Endothelial cell of umbilical vein (primary cell): ENCODE results near the gene PHACTR1. TPM values are rescaled to one million over a fixed set of nuclear protein-coding genes. Genes with fewer than 3 reads are reported as not detected.

Source experiments
- BruUV-seq: library from RNA; stranded (reverse); fragments of 400-500 nt; replicated peaks from 2 replicates; lab custom pipeline; 2021; lab: Mats Ljungman, UMichigan
- CTCF ChIA-PET: fragments of 300-600, 350-600 bp; sonication (Branson Sonifier 250); formaldehyde crosslinking; loops from one replicate; lab custom pipeline; 2021; ENCODE audit warnings: antibody characterized with exemption, inconsistent platforms; lab: Charles Lee
- POLR2A ChIA-PET: fragments of 300-600, 350-600 bp; sonication (Branson Sonifier 250); formaldehyde crosslinking; loops from one replicate; lab custom pipeline; 2021; ENCODE audit warnings: antibody characterized with exemption, inconsistent platforms; lab: Charles Lee
- DNase-seq: peaks from one replicate; pipeline ENCODE4 v3.0.0-alpha.2; 2011; ENCODE audit warnings: low read depth, low spot score
- FAIRE-seq: peaks from 2 replicates; lab custom pipeline; 2011; peaks lifted over from hg19 to GRCh38; lab: Jason Lieb, UNC
- H2AFZ ChIP-seq: 2 replicates; pipeline ENCODE4 v1.6.0; 2012; ENCODE audit warnings: low read depth, low read length, control low read depth, inconsistent platforms
- H3K27ac ChIP-seq: 2 replicates; pipeline ENCODE4 v1.5.1; 2011; ENCODE audit warnings: low read depth, mild to moderate bottlenecking, control low read depth, low read length, moderate library complexity; ENCODE audit not compliant: insufficient read depth
- H3K27me3 ChIP-seq, 2 experiments: 2 replicates each; pipeline versions ENCODE4 v1.6.0 to v1.6.1; 2011; ENCODE audit warnings: low read length in 2 of 2, mixed read lengths in 1 of 2; ENCODE audit not compliant: control insufficient read depth in 2 of 2, insufficient read depth in 2 of 2
- H3K36me3 ChIP-seq, 2 experiments: 2 replicates in 1 of 2; 3 replicates in 1 of 2; pipeline ENCODE4 v1.5.1; 2011; ENCODE audit warnings: low read length in 2 of 2, mild to moderate bottlenecking in 1 of 2, moderate library complexity in 1 of 2; ENCODE audit not compliant: control insufficient read depth in 2 of 2, insufficient read depth in 2 of 2; ENCODE audit errors: extremely low read depth in 1 of 2
- H3K4me1 ChIP-seq: 3 replicates; pipeline ENCODE4 v1.5.1; 2011; ENCODE audit warnings: mild to moderate bottlenecking, low read length; ENCODE audit not compliant: control insufficient read depth, insufficient read depth; ENCODE audit errors: extremely low read depth
- H3K4me2 ChIP-seq: 2 replicates; pipeline ENCODE4 v1.6.1; 2011; ENCODE audit warnings: low read length, control low read depth, mixed read lengths; ENCODE audit not compliant: insufficient read depth
- H3K4me3 ChIP-seq, 3 experiments: fragments of 200-600 bp in 1 of 3; sonication (generic), shearing (Covaris generic) in 1 of 3; replicated peaks in 1 of 3; 2 replicates each; pipeline ENCODE4 v1.5.1; 2011 to 2016; ENCODE audit warnings: control low read depth in 3 of 3, low read length in 3 of 3, mild to moderate bottlenecking in 2 of 3, inconsistent platforms in 1 of 3, low read depth in 1 of 3, moderate library complexity in 1 of 3; ENCODE audit not compliant: insufficient read depth in 1 of 3
- H3K79me2 ChIP-seq: 2 replicates; pipeline ENCODE4 v1.6.0; 2012; ENCODE audit warnings: low read length, inconsistent platforms; ENCODE audit not compliant: control insufficient read depth, insufficient read depth
- H3K9ac ChIP-seq: replicated peaks from 2 replicates; pipeline ENCODE3; 2011; ENCODE audit warnings: low read length, control low read depth; ENCODE audit not compliant: insufficient read depth; ENCODE audit errors: extremely low read depth
- H3K9me1 ChIP-seq: replicated peaks from 3 replicates; pipeline ENCODE4 v1.6.0; 2011; ENCODE audit warnings: mild to moderate bottlenecking, low read length; ENCODE audit not compliant: control insufficient read depth, insufficient read depth; ENCODE audit errors: extremely low read depth
- H3K9me3 ChIP-seq: replicated peaks from 2 replicates; pipeline ENCODE4 v1.5.1; 2012; ENCODE audit warnings: low read length, inconsistent platforms; ENCODE audit not compliant: control insufficient read depth, insufficient read depth
- H4K20me1 ChIP-seq: replicated peaks from 2 replicates; pipeline ENCODE3; 2011; ENCODE audit warnings: mild to moderate bottlenecking, low read length; ENCODE audit not compliant: control insufficient read depth, insufficient read depth; ENCODE audit errors: extremely low read depth
- EZH2 ChIP-seq: IDR thresholded peaks from 2 replicates; pipeline ENCODE4 v1.6.1; 2012; ENCODE audit warnings: borderline replicate concordance, low read depth, mild to moderate bottlenecking, moderate library complexity, low read length, inconsistent platforms; ENCODE audit not compliant: severe bottlenecking
- FOS ChIP-seq: IDR thresholded peaks from 2 replicates; pipeline ENCODE4 v1.6.1; 2011; ENCODE audit warnings: mild to moderate bottlenecking, low read length, moderate library complexity, borderline replicate concordance; ENCODE audit not compliant: insufficient read depth
- GATA2 ChIP-seq: IDR thresholded peaks from 2 replicates; pipeline ENCODE4 v1.7.0; 2011; ENCODE audit warnings: low read depth, mild to moderate bottlenecking, moderate library complexity, mixed read lengths, low read length; ENCODE audit not compliant: insufficient read length, insufficient read depth
- JUN ChIP-seq: IDR thresholded peaks from 2 replicates; pipeline ENCODE4 v1.6.1; 2011; ENCODE audit warnings: borderline replicate concordance, low read depth; ENCODE audit not compliant: insufficient read length, insufficient read depth
- MYC ChIP-seq: IDR thresholded peaks from one replicate; pipeline ENCODE4 v1.6.1; 2011; ENCODE audit warnings: mild to moderate bottlenecking, low read depth, low read length
- POLR2A ChIP-seq: IDR thresholded peaks from 2 replicates; pipeline ENCODE4 v1.6.1; 2012; ENCODE audit warnings: low read depth, mild to moderate bottlenecking, control low read depth, low read length
- POLR2AphosphoS5 ChIP-seq: IDR thresholded peaks from 2 replicates; pipeline ENCODE4 v1.6.1; 2012; ENCODE audit warnings: low read depth, mild to moderate bottlenecking, control low read depth, low read length, moderate library complexity; ENCODE audit not compliant: insufficient read depth
- dilution Hi-C: fragments of 300-500 bp; cut with MboI; formaldehyde crosslinking; loops from one replicate; pipeline ENCODE4 v1.15.0; 2019; ENCODE audit warnings: low sequenced_read_pairs; ENCODE audit not compliant: extremely low pct_ligation_motif_present
- intact Hi-C: fragments of 100-400 bp; cut with micrococcal nuclease; formaldehyde crosslinking; loops from one replicate; pipeline ENCODE4 v1.10.0; 2022
- polyA plus RNA-seq, 4 experiments: library from polyadenylated mRNA; depleted of rRNA in 3 of 4; stranded (reverse) in 3 of 4; unstranded in 1 of 4; fragments of >200 nt; gene quantifications; 2 replicates each; pipeline versions ENCODE4 v1.2.1 to v1.2.3, GENCODE V29; 2011 to 2012; ENCODE audit warnings: missing spikeins in 1 of 4
- total RNA-seq: library from RNA; stranded (reverse); gene quantifications from 2 replicates; pipeline ENCODE4 v1.2.3, GENCODE V29; 2021
- TF ChIP-seq, protein P1 (sequence below), 2 donors: IDR thresholded peaks; 1 replicate in 1 of 2; 2 replicates in 1 of 2; pipeline ENCODE4 v1.5.1; 2011; ENCODE audit warnings: low read length in 2 of 2, mild to moderate bottlenecking in 2 of 2, moderate library complexity in 2 of 2, control low read depth in 1 of 2, inconsistent platforms in 1 of 2, low read depth in 1 of 2; ENCODE audit not compliant: insufficient read depth in 1 of 2; ENCODE audit errors: extremely low read depth in 1 of 2
- TF ChIP-seq, protein P2 (sequence below): IDR thresholded peaks from 2 replicates; pipeline ENCODE4 v1.6.1; 2011; ENCODE audit not compliant: insufficient read depth, insufficient read length

PHACTR1 gene
- total and polyA plus RNA-seq, 2 donors (not counting 3 experiments of a cell fraction or from before 2014, with no cell fraction given): 2.4 to 23.2 TPM

- intact Hi-C loops (no loop called here), dilution Hi-C loops (no loop called here)
- BruUV-seq: no TSS peak
- no peak overlapping the region for H3K9ac ChIP-seq
- H3K27me3 ChIP-seq: no peaks in the 10 kb centered on the region
- H3K4me2 ChIP-seq: no peak overlapping the region
- ChIA-PET CTCF (no interaction called here), POLR2A (no interaction called here)
- no peak overlapping the region for H2AFZ ChIP-seq
- no peaks in the 10 kb centered on the region for H4K20me1 ChIP-seq
- no peak for FAIRE-seq
- H3K9me3 ChIP-seq: no peaks in the 10 kb centered on the region
- H3K4me3 ChIP-seq: no peak overlapping the region
- H3K4me1 ChIP-seq: no peaks in the 10 kb centered on the region
- H3K79me2 ChIP-seq: no peaks in the 10 kb centered on the region
- no peak overlapping the region for H3K27ac ChIP-seq
- no peaks in the 10 kb centered on the region for H3K36me3 ChIP-seq
- TF ChIP-seq EZH2 (no peak), MYC (no peak), POLR2A (no peak), POLR2AphosphoS5 (no peak), JUN (no peak), GATA2 (no peak), FOS (no peak)
- TF ChIP-seq, protein P1, sequence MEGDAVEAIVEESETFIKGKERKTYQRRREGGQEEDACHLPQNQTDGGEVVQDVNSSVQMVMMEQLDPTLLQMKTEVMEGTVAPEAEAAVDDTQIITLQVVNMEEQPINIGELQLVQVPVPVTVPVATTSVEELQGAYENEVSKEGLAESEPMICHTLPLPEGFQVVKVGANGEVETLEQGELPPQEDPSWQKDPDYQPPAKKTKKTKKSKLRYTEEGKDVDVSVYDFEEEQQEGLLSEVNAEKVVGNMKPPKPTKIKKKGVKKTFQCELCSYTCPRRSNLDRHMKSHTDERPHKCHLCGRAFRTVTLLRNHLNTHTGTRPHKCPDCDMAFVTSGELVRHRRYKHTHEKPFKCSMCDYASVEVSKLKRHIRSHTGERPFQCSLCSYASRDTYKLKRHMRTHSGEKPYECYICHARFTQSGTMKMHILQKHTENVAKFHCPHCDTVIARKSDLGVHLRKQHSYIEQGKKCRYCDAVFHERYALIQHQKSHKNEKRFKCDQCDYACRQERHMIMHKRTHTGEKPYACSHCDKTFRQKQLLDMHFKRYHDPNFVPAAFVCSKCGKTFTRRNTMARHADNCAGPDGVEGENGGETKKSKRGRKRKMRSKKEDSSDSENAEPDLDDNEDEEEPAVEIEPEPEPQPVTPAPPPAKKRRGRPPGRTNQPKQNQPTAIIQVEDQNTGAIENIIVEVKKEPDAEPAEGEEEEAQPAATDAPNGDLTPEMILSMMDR (IDR thresholded peaks at IDR 0.05; ENCODE audit: extremely low read depth in 1 of 2, insufficient read depth in 1 of 2, low read depth in 1 of 2, low read length in 2 of 2): no peak
- TF ChIP-seq, protein P2, sequence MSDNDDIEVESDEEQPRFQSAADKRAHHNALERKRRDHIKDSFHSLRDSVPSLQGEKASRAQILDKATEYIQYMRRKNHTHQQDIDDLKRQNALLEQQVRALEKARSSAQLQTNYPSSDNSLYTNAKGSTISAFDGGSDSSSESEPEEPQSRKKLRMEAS: no peak
- no peak for DNase-seq
- no peaks in the 10 kb centered on the region for H3K9me1 ChIP-seq
These were observed 336.5 kb downstream of the PHACTR1 start for GRCh38 chr6:13053006-13053461.
